Measurements from ENCODE around the gene STX11. TPM values are rescaled to one million over a fixed set of nuclear protein-coding genes. Genes with fewer than 3 reads are reported as not detected.
A peak's percentile ranks its signal among the peaks of the same experiment; 100 is the strongest.

Gene STX11
- total RNA-seq, 1 experiment from 2014 or later: 0.17 TPM

DNA sequence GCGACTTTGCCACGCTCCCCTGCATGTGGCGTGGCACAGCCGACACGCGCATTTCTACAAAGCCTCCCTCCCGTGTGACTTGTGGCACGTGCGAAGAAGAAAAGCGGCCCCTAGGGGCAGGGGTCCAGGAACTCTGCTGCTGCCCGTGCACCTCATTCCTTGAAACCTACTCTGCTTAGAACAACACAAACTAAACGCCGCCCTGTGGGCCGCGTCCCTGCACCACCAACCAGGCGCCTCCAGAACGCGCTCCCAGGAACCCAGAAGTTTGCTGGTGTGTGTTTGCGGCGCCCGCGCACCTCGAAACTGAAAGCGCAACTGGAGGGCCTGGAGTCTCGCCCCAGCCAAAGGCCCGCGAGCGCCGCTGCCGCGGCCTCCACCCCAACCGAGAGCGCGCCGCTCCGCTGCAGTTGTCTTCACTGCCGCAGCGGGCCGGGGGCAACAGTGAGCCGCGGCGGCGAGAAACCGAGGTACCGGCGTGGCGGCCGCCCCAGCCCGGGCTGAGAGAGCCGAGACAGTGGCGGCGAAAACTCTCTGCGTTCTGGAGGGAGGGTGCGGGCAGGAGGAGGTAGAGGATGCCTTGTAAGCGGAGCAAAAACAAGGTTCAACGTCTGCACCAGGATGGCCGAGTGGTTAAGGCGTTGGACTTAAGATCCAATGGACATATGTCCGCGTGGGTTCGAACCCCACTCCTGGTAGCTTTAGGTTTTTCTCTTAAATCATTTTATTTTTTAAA is 65.8 kb downstream of the STX11 start:
- peak overlapping the region; percentile 85 for H3K4me3 ChIP-seq
- no peaks in the 10 kb centered on the region for H3K27me3 ChIP-seq (ENCODE audit: insufficient read depth, low read depth)
- DNase-seq: peak; percentile 85 to 96
- intact Hi-C loops (cut with micrococcal nuclease; ENCODE audit: unreplicated experiment): loop anchor here (1.0 to 5.0 kb wide), 11 partner anchors 51 to 374 kb away; partner anchors contain the start of genes LTV1, STX11 and UTRN
- no TSS peak for BruUV-seq (replicated peaks)
- H3K79me2 ChIP-seq (ENCODE audit: low read depth): no peaks in the 10 kb centered on the region
- H3K36me3 ChIP-seq (ENCODE audit: low read depth): no peaks in the 10 kb centered on the region
- peaks cover 15% of the 10 kb centered on the region; the same call in 1 of the 2 replicates for H3K4me1 ChIP-seq (replicated peaks; ENCODE audit: insufficient read depth)
- POLR2A ChIA-PET (ENCODE audit: unreplicated experiment): interaction anchor here (0.6 to 0.7 kb wide), 2 partner anchors 48 to 266 kb away, joined by 7 to 10 read pairs; no protein-coding TSS in a partner anchor
- H2AFZ ChIP-seq: peak overlapping the region; percentile 100
- peaks cover 5% of the 10 kb centered on the region; the same call in 1 of the 2 replicates for H3F3A ChIP-seq (ENCODE audit: insufficient read depth, low read depth)
- CTCF ChIA-PET: interaction anchor here (0.6 kb wide), 1 partner anchor 68 kb away, joined by 3 read pairs; no protein-coding TSS in a partner anchor
- H4K20me1 ChIP-seq (ENCODE audit: insufficient read depth): no peaks in the 10 kb centered on the region
- peak overlapping the region; percentile 95 for H3K4me2 ChIP-seq
- H3K9me3 ChIP-seq (ENCODE audit: insufficient read depth, low read depth): no peaks in the 10 kb centered on the region; the same call in 1 of the 2 replicates
- TF ChIP-seq CTCF (conservative IDR thresholded peaks at IDR 0.05) (peak; percentile 83), EZH2 (IDR thresholded peaks at IDR 0.05; ENCODE audit: low read depth) (no peak)
- peak overlapping the region; percentile 70 for H3K27ac ChIP-seq
- no peaks in the 10 kb centered on the region for H3K9me2 ChIP-seq (ENCODE audit: insufficient read depth)

DNA sequence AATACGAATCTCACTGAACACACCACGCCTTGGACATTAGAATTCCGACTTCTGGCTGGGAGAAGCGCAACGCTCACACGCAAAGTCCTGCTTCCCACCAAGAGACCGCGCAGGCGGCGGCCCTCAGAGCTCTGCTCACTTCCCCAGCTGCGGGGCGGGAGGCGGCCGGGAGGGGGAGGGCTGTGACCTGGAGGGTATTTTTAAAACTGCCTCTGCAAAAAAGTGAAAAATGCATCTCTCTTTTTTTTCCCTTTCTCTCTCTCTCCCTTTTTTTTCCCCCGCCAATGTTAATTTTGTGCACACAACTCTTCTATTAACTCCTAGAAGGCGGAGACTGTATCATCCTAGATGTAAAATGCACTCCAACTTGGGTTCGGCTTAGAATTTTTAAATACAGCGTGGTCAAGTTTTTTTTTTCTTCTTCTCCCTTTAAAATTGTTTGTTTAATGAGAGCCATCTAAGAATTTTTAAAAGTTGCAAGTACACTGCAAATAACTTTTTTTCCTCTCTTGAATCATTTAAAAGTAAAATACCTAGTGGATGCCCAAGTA is 66.4 kb downstream of the STX11 start:
- intact Hi-C loops (cut with micrococcal nuclease; ENCODE audit: unreplicated experiment): loop anchor here (1.0 to 5.0 kb wide), 11 partner anchors 51 to 374 kb away; partner anchors contain the start of genes LTV1, STX11 and UTRN
- Histone ChIP-seq H3K27me3 (ENCODE audit: insufficient read depth, low read depth) (no peaks in the 10 kb centered on the region), H3F3A (ENCODE audit: insufficient read depth, low read depth) (peaks cover 5% of the 10 kb centered on the region; the same call in 1 of the 2 replicates), H3K79me2 (ENCODE audit: low read depth) (no peaks in the 10 kb centered on the region), H3K4me3 (peak overlapping the region; percentile 85), H4K20me1 (ENCODE audit: insufficient read depth) (no peaks in the 10 kb centered on the region), H3K4me2 (peak overlapping the region; percentile 95), H3K36me3 (ENCODE audit: low read depth) (no peaks in the 10 kb centered on the region), H2AFZ (0 out of 2 replicates have a peak overlapping the region, but pooled peaks have one; percentile 15), H3K4me1 (replicated peaks; ENCODE audit: insufficient read depth) (peaks cover 15% of the 10 kb centered on the region; the same call in 1 of the 2 replicates), H3K27ac (no peak overlapping the region), H3K9me2 (ENCODE audit: insufficient read depth) (no peaks in the 10 kb centered on the region), H3K9me3 (ENCODE audit: insufficient read depth, low read depth) (no peaks in the 10 kb centered on the region; the same call in 1 of the 2 replicates)
- POLR2A ChIA-PET (ENCODE audit: unreplicated experiment): interaction anchor here (0.6 to 0.7 kb wide), 2 partner anchors 48 to 265 kb away, joined by 7 to 10 read pairs; no protein-coding TSS in a partner anchor
- BruUV-seq (replicated peaks): no TSS peak
- TF ChIP-seq EZH2 (IDR thresholded peaks at IDR 0.05; ENCODE audit: low read depth) (no peak), CTCF (conservative IDR thresholded peaks at IDR 0.05) (no peak)
- DNase-seq: no peak
- CTCF ChIA-PET: interaction anchor here (0.5 to 0.6 kb wide), 2 partner anchors 67 to 127 kb away, joined by 3 to 5 read pairs; no protein-coding TSS in a partner anchor

DNA sequence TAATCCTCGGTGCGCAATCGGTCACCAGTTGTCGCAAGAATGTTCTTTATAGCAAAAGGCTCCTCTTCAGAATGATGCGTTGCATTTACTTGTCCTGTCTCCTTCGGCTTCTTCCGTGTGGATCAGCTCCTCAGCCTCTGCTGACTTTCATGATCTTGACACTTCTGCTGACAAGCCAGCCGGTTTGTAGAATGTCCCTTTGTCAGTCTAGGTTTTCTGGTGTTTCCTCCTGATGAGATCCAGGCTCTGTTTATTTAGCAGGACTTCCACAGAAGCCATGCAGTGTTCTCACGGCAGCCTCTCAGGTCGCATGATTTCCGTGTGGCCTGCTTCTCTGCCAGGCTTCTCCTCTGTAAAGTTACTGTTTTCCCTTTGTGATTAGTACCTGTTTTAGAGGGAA is 66.9 kb downstream of the STX11 start:
- Histone ChIP-seq H3K79me2 (ENCODE audit: low read depth) (no peaks in the 10 kb centered on the region), H3K27me3 (ENCODE audit: insufficient read depth, low read depth) (no peaks in the 10 kb centered on the region), H3K4me3 (peak overlapping the region; percentile 85; the same call in 1 of the 2 replicates), H3K4me2 (peak overlapping the region; percentile 95), H3K36me3 (ENCODE audit: low read depth) (no peaks in the 10 kb centered on the region), H2AFZ (no peak overlapping the region; the same call in 1 of the 2 replicates), H4K20me1 (ENCODE audit: insufficient read depth) (no peaks in the 10 kb centered on the region), H3K9me3 (ENCODE audit: insufficient read depth, low read depth) (no peaks in the 10 kb centered on the region; the same call in 1 of the 2 replicates), H3K4me1 (replicated peaks; ENCODE audit: insufficient read depth) (peaks cover 15% of the 10 kb centered on the region; the same call in 1 of the 2 replicates), H3F3A (ENCODE audit: insufficient read depth, low read depth) (peaks cover 5% of the 10 kb centered on the region; the same call in 1 of the 2 replicates), H3K27ac (no peak overlapping the region), H3K9me2 (ENCODE audit: insufficient read depth) (no peaks in the 10 kb centered on the region)
- ChIA-PET POLR2A (ENCODE audit: unreplicated experiment) (interaction anchor here (0.7 kb wide), 1 partner anchor 77 kb away, joined by 3 read pairs; no protein-coding TSS in a partner anchor), CTCF (interaction anchor here (0.5 to 0.7 kb wide), 2 partner anchors 128 to 205 kb away, joined by 3 to 5 read pairs; no protein-coding TSS in a partner anchor)
- BruUV-seq (replicated peaks): no TSS peak
- peak in 1 of 2 experiments; percentile 2 for DNase-seq
- no peak for TF ChIP-seq CTCF (conservative IDR thresholded peaks at IDR 0.05)
- no peak for TF ChIP-seq EZH2 (IDR thresholded peaks at IDR 0.05; ENCODE audit: low read depth)
- intact Hi-C loops (cut with micrococcal nuclease; ENCODE audit: unreplicated experiment): loop anchor here (2.0 to 5.0 kb wide), 5 partner anchors 50 to 375 kb away; partner anchors contain the start of gene LTV1
